Hepatocyte (in vitro differentiated cells): ENCODE results near the gene ACACB.

Experiments
- CTCF ChIP-seq: fragments of 200-600 bp; sonication (generic); IDR thresholded peaks from 2 replicates; pipeline ENCODE4 v1.5.1; 2016; ENCODE audit warnings: antibody characterized with exemption, mild to moderate bottlenecking; ENCODE audit not compliant: poor library complexity
- EZH2phosphoT487 ChIP-seq: fragments of 200-600 bp; sonication (generic); IDR thresholded peaks from one replicate; pipeline ENCODE4 v1.6.1; 2018; ENCODE audit warnings: antibody characterized with exemption, mild to moderate bottlenecking, low read depth, moderate library complexity; ENCODE audit not compliant: unreplicated experiment, severe bottlenecking

GRCh38 chr12:109196332-109196731 lies 79.9 kb downstream of the ACACB start:
- TF ChIP-seq CTCF (no peak), EZH2phosphoT487 (no peak)
